H1 (cell line): Measurements from ENCODE around the gene FUBP3. TPM values are rescaled to one million over a fixed set of nuclear protein-coding genes. Genes with fewer than 3 reads are reported as not detected.

Experiments used
- CHD2 ChIP-seq: IDR thresholded peaks from 2 replicates; pipeline ENCODE4 v1.6.1; 2012; ENCODE audit warnings: low read length, improper control_type of control experiment
- FOSL1 ChIP-seq: IDR thresholded peaks from 2 replicates; pipeline ENCODE4 v1.6.1; 2011; ENCODE audit warnings: mild to moderate bottlenecking, low read depth, low read length, moderate library complexity; ENCODE audit not compliant: insufficient read depth
- HDAC6 ChIP-seq: IDR thresholded peaks from one replicate; pipeline ENCODE4 v1.7.1; 2012; ENCODE audit warnings: low read depth, mild to moderate bottlenecking, inconsistent platforms, low read length, moderate library complexity
- RFX5 ChIP-seq: IDR thresholded peaks from 2 replicates; pipeline ENCODE4 v1.6.1; 2011; ENCODE audit warnings: low read depth, low read length, improper control_type of control experiment, borderline replicate concordance
- RNF2 ChIP-seq: fragments of 200-900, 300-1000 bp; sonication (generic); IDR thresholded peaks from 2 replicates; pipeline ENCODE4 v1.7.1; 2016; ENCODE audit warnings: borderline replicate concordance, low read depth, mild to moderate bottlenecking, antibody characterized with exemption, low read length; ENCODE audit not compliant: poor library complexity, severe bottlenecking; ENCODE audit errors: missing control alignments
- TAF1 ChIP-seq: IDR thresholded peaks from 2 replicates; pipeline ENCODE4 v1.6.1; 2011; ENCODE audit warnings: mild to moderate bottlenecking, low read depth, low read length
- polyA plus RNA-seq, 7 experiments: library from polyadenylated mRNA; depleted of rRNA in 3 of 7; stranded (reverse) in 5 of 7; unstranded in 2 of 7; fragments of >200 nt in 5 of 7; fragments of 200-250 nt in 2 of 7; gene quantifications; 1 replicate in 5 of 7; 2 replicates in 1 of 7; 4 replicates in 1 of 7; pipeline versions ENCODE4 v1.2.1 to v1.2.3, GENCODE V29; 2011 to 2013; ENCODE audit warnings: missing spikeins in 2 of 7, mixed read lengths in 2 of 7
- total RNA-seq: library from RNA; stranded (reverse); fragmentation: NEBNext Ultra II Directional; extraction: Animal tissue kit (Norgen Biotek cat#: 25700); gene quantifications from 2 replicates; pipeline ENCODE4 v1.2.1, GENCODE V29; 2021
- TF ChIP-seq, protein P1 (sequence below): fragments of 300-600 bp; sonication (generic); IDR thresholded peaks from 2 replicates; pipeline ENCODE4 v1.7.1; 2012; ENCODE audit warnings: low read length, moderate library complexity, mild to moderate bottlenecking, inconsistent platforms; ENCODE audit not compliant: insufficient replicate concordance

FUBP3 gene
- total and polyA plus RNA-seq, 2 of the 8 experiments (the other 6 are each of a cell fraction or from before 2014, with no cell fraction given) = 23.7 to 76.4 TPM

DNA sequence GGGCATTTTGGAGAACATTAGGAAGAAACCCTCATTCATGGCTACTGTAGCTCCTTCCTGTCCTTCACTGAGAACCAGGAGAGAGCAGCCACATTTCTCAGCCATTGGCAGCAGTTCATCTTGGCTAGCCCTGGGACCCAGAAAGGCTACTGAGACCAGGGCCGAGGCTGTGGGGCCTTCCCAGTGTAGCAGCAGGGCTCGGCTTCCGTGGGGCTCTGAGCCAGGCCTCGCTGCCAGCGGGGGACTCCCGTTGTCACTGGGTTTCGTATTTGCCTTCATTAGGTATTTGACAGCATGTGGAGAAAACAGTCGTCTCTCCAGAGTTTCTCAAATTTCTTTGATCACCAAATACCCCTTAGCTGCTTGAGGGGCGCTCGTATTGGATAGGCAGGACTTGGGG lies 47.7 kb downstream of the FUBP3 start (continued):
- TF ChIP-seq RFX5 = no peak
- no peak for TF ChIP-seq RNF2
- TF ChIP-seq HDAC6 = no peak
- no peak for TF ChIP-seq CHD2
- no peak for TF ChIP-seq TAF1
- no peak for TF ChIP-seq FOSL1
- TF ChIP-seq, protein P1, sequence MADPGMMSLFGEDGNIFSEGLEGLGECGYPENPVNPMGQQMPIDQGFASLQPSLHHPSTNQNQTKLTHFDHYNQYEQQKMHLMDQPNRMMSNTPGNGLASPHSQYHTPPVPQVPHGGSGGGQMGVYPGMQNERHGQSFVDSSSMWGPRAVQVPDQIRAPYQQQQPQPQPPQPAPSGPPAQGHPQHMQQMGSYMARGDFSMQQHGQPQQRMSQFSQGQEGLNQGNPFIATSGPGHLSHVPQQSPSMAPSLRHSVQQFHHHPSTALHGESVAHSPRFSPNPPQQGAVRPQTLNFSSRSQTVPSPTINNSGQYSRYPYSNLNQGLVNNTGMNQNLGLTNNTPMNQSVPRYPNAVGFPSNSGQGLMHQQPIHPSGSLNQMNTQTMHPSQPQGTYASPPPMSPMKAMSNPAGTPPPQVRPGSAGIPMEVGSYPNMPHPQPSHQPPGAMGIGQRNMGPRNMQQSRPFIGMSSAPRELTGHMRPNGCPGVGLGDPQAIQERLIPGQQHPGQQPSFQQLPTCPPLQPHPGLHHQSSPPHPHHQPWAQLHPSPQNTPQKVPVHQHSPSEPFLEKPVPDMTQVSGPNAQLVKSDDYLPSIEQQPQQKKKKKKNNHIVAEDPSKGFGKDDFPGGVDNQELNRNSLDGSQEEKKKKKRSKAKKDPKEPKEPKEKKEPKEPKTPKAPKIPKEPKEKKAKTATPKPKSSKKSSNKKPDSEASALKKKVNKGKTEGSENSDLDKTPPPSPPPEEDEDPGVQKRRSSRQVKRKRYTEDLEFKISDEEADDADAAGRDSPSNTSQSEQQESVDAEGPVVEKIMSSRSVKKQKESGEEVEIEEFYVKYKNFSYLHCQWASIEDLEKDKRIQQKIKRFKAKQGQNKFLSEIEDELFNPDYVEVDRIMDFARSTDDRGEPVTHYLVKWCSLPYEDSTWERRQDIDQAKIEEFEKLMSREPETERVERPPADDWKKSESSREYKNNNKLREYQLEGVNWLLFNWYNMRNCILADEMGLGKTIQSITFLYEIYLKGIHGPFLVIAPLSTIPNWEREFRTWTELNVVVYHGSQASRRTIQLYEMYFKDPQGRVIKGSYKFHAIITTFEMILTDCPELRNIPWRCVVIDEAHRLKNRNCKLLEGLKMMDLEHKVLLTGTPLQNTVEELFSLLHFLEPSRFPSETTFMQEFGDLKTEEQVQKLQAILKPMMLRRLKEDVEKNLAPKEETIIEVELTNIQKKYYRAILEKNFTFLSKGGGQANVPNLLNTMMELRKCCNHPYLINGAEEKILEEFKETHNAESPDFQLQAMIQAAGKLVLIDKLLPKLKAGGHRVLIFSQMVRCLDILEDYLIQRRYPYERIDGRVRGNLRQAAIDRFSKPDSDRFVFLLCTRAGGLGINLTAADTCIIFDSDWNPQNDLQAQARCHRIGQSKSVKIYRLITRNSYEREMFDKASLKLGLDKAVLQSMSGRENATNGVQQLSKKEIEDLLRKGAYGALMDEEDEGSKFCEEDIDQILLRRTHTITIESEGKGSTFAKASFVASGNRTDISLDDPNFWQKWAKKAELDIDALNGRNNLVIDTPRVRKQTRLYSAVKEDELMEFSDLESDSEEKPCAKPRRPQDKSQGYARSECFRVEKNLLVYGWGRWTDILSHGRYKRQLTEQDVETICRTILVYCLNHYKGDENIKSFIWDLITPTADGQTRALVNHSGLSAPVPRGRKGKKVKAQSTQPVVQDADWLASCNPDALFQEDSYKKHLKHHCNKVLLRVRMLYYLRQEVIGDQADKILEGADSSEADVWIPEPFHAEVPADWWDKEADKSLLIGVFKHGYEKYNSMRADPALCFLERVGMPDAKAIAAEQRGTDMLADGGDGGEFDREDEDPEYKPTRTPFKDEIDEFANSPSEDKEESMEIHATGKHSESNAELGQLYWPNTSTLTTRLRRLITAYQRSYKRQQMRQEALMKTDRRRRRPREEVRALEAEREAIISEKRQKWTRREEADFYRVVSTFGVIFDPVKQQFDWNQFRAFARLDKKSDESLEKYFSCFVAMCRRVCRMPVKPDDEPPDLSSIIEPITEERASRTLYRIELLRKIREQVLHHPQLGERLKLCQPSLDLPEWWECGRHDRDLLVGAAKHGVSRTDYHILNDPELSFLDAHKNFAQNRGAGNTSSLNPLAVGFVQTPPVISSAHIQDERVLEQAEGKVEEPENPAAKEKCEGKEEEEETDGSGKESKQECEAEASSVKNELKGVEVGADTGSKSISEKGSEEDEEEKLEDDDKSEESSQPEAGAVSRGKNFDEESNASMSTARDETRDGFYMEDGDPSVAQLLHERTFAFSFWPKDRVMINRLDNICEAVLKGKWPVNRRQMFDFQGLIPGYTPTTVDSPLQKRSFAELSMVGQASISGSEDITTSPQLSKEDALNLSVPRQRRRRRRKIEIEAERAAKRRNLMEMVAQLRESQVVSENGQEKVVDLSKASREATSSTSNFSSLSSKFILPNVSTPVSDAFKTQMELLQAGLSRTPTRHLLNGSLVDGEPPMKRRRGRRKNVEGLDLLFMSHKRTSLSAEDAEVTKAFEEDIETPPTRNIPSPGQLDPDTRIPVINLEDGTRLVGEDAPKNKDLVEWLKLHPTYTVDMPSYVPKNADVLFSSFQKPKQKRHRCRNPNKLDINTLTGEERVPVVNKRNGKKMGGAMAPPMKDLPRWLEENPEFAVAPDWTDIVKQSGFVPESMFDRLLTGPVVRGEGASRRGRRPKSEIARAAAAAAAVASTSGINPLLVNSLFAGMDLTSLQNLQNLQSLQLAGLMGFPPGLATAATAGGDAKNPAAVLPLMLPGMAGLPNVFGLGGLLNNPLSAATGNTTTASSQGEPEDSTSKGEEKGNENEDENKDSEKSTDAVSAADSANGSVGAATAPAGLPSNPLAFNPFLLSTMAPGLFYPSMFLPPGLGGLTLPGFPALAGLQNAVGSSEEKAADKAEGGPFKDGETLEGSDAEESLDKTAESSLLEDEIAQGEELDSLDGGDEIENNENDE = no peak
